Fibroblast of skin of right biceps (primary cell): ENCODE data around the gene ACVR1B.
A peak's percentile ranks its signal among the peaks of the same experiment; 100 is the strongest.

Source experiments
- DNase-seq: peaks from one replicate; pipeline ENCODE4 v3.0.0-alpha.2; 2013

Gene ACVR1B

GRCh38 chr12:51944608-51945233 is 6.8 kb upstream of the ACVR1B start:
- DNase-seq: no peak

GRCh38 chr12:51947246-51947996 is 4.1 kb upstream of the ACVR1B start:
- DNase-seq: no peak

GRCh38 chr12:51948066-51948465 is 3.4 kb upstream of the ACVR1B start:
- no peak for DNase-seq

- peak; percentile 53 for DNase-seq
Observed at GRCh38 chr12:51949342-51950030, 2.0 kb upstream of the ACVR1B start.

- DNase-seq: no peak
Observed at GRCh38 chr12:51950682-51951198, 759 bp upstream of the ACVR1B start.

- DNase-seq: no peak
Observed at GRCh38 chr12:51951843-51952722, 584 bp downstream of the ACVR1B start.

- DNase-seq: no peak
Observed at GRCh38 chr12:51953089-51953488, 1.6 kb downstream of the ACVR1B start.

GRCh38 chr12:51953864-51954263 is 2.4 kb downstream of the ACVR1B start:
- no peak for DNase-seq

GRCh38 chr12:51954561-51955361 is 3.3 kb downstream of the ACVR1B start:
- DNase-seq: no peak

GRCh38 chr12:51955702-51956101 is 4.2 kb downstream of the ACVR1B start:
- DNase-seq: no peak

- no peak for DNase-seq
Observed at GRCh38 chr12:51958542-51958941, 7.0 kb downstream of the ACVR1B start.

- no peak for DNase-seq
Observed at GRCh38 chr12:51959211-51959610, 7.7 kb downstream of the ACVR1B start.

- no peak for DNase-seq
Observed at GRCh38 chr12:51959921-51960320, 8.4 kb downstream of the ACVR1B start.

GRCh38 chr12:51960488-51960887 is 9.0 kb downstream of the ACVR1B start:
- no peak for DNase-seq

GRCh38 chr12:51960890-51961289 is 9.4 kb downstream of the ACVR1B start:
- no peak for DNase-seq

- DNase-seq: no peak
Observed at GRCh38 chr12:51961834-51962233, 10.3 kb downstream of the ACVR1B start.

GRCh38 chr12:51962737-51963136 is 11.2 kb downstream of the ACVR1B start:
- no peak for DNase-seq

GRCh38 chr12:51963477-51963876 is 12.0 kb downstream of the ACVR1B start:
- DNase-seq: no peak

GRCh38 chr12:51969643-51970042 is 18.1 kb downstream of the ACVR1B start:
- DNase-seq: no peak

- DNase-seq: peak; percentile 54
Observed at GRCh38 chr12:51970904-51971646, 19.6 kb downstream of the ACVR1B start.
